Measurements from ENCODE around the gene FYB1.

FYB1 gene

DNA sequence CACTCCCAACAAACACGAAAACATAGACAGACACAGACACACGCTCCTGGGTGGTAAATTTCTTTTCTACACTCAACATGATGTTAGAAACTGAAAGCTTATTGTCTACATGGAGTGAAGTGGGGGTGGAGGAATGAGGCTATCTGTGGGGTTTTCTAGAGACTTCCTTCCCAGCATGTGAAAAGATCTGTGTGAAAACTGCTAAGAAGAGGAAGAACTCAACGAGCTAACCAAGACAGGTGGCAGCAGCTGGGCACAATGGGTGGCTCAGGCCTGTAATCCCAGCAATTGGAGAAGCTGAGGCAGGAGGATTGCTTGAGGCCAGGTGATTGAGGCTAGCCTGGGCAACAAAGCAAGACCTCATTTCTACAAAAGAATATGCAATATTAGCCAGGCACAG, 7.6 kb downstream of the FYB1 start:
- Histone ChIP-seq H3K4me1 (ENCODE audit: insufficient read depth, low read length) (no peaks in the 10 kb centered on the region), H3K36me3 (ENCODE audit: insufficient read depth, low read depth, low read length) (no peaks in the 10 kb centered on the region), H3K9ac (ENCODE audit: low read depth, low read length) (no peak overlapping the region), H3K4me3 (ENCODE audit: low read length) (no peak overlapping the region), H3K27ac (ENCODE audit: low read length) (no peak overlapping the region), H3K27me3 (ENCODE audit: insufficient read depth, low read length) (no peaks in the 10 kb centered on the region), H3K9me3 (ENCODE audit: insufficient read depth, low read depth, low read length) (no peaks in the 10 kb centered on the region)

DNA sequence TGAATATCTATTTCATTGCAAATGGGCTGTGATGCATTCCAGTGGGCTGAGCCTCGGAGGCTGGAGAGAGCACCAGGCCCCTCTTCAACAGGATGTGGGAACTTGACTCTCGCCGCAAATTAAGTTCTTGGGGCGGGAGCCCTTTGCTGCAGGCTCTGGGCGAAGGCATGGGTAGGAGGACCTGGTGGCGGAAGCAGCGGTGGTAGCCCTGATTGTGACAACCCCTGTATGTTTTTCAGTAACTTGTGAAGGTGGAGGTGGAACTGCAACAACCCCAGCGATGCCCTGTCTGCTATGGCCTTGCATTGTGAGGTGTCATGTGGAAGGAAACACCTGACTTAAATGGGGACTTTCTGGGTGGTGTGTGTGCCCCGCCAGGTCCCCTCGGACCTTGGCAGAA, 9.4 kb downstream of the FYB1 start:
- Histone ChIP-seq H3K36me3 (ENCODE audit: insufficient read depth, low read depth, low read length) (no peaks in the 10 kb centered on the region), H3K4me3 (ENCODE audit: low read length) (no peak overlapping the region), H3K9ac (ENCODE audit: low read depth, low read length) (no peak overlapping the region), H3K27me3 (ENCODE audit: insufficient read depth, low read length) (no peaks in the 10 kb centered on the region), H3K9me3 (ENCODE audit: insufficient read depth, low read depth, low read length) (no peaks in the 10 kb centered on the region), H3K27ac (ENCODE audit: low read length) (no peak overlapping the region), H3K4me1 (ENCODE audit: insufficient read depth, low read length) (no peaks in the 10 kb centered on the region)

DNA sequence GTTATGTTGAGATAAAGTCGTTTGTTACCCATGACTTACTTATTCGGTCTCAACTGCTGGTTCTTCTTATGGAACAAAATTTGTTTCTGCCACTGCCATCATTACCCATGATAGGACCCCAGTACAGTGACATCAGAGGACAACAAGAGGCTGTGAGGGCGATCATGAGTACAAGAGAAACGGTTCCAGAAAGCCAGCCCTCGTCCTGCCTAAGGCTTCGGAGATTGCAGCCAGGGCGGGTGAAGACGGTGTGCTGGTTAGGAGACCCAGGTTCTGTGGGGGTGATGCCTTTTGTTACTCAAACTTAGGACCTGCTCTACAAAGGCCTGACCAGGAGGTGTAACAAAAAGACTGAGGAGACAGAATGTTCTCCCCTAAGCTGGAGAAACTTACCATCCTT, 10.9 kb downstream of the FYB1 start:
- Histone ChIP-seq H3K4me1 (ENCODE audit: insufficient read depth, low read length) (no peaks in the 10 kb centered on the region), H3K4me3 (ENCODE audit: low read length) (no peak overlapping the region), H3K9me3 (ENCODE audit: insufficient read depth, low read depth, low read length) (no peaks in the 10 kb centered on the region), H3K27me3 (ENCODE audit: insufficient read depth, low read length) (no peaks in the 10 kb centered on the region), H3K9ac (ENCODE audit: low read depth, low read length) (no peak overlapping the region), H3K36me3 (ENCODE audit: insufficient read depth, low read depth, low read length) (no peaks in the 10 kb centered on the region), H3K27ac (ENCODE audit: low read length) (no peak overlapping the region)

GRCh38 chr5:39207345-39208045, 11.9 kb downstream of the FYB1 start:
- H3K9ac ChIP-seq (ENCODE audit: low read depth, low read length), result no peak overlapping the region
- H3K9me3 ChIP-seq (ENCODE audit: insufficient read depth, low read depth, low read length), result no peaks in the 10 kb centered on the region
- H3K36me3 ChIP-seq (ENCODE audit: insufficient read depth, low read depth, low read length), result no peaks in the 10 kb centered on the region
- H3K4me3 ChIP-seq (ENCODE audit: low read length), result no peak overlapping the region
- H3K4me1 ChIP-seq (ENCODE audit: insufficient read depth, low read length), result no peaks in the 10 kb centered on the region
- no peak overlapping the region for H3K27ac ChIP-seq (ENCODE audit: low read length)
- H3K27me3 ChIP-seq (ENCODE audit: insufficient read depth, low read length), result no peaks in the 10 kb centered on the region

DNA sequence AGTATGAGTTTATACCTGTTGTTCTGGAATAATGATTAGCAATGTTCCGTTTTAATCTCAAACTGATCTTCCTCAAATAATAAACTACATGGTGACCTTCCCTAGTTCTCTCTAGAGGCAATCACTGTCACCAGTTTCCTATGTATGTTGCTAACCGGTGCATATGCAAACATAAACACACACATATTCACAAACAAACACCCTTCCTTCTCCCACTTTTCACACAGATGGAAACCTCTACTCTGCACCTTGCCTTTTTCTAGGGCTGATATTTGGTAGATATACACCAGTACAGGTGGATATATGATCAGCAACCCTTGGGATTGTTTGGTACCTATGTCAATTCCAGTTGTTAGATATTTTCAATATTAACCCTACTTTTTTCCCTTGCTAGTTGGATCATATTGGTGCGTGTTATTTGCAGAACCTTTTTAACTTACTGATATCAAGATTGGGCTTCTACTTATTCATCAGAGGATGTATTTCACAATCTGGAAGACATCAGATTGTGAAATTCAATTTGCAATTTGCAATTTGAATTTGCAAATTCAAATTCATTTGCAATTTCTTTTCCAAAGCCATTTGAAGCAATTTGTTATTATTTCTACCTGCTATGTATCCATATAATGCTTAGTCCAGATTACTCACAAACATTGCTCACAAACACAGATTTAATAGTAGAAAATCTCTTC, 12.6 kb downstream of the FYB1 start:
- Histone ChIP-seq H3K9me3 (ENCODE audit: insufficient read depth, low read depth, low read length) (no peaks in the 10 kb centered on the region), H3K27ac (ENCODE audit: low read length) (no peak overlapping the region), H3K27me3 (ENCODE audit: insufficient read depth, low read length) (no peaks in the 10 kb centered on the region), H3K4me3 (ENCODE audit: low read length) (no peak overlapping the region), H3K4me1 (ENCODE audit: insufficient read depth, low read length) (no peaks in the 10 kb centered on the region), H3K9ac (ENCODE audit: low read depth, low read length) (no peak overlapping the region), H3K36me3 (ENCODE audit: insufficient read depth, low read depth, low read length) (no peaks in the 10 kb centered on the region)

- no peak overlapping the region for H3K27ac ChIP-seq (ENCODE audit: low read length)
- no peaks in the 10 kb centered on the region for H3K36me3 ChIP-seq (ENCODE audit: insufficient read depth, low read depth, low read length)
- H3K9ac ChIP-seq (ENCODE audit: low read depth, low read length), result no peak overlapping the region
- H3K27me3 ChIP-seq (ENCODE audit: insufficient read depth, low read length), result no peaks in the 10 kb centered on the region
- no peak overlapping the region for H3K4me3 ChIP-seq (ENCODE audit: low read length)
- no peaks in the 10 kb centered on the region for H3K9me3 ChIP-seq (ENCODE audit: insufficient read depth, low read depth, low read length)
- 0 out of 2 replicates have a peak, but pooled peaks cover 2% of the 10 kb centered on the region for H3K4me1 ChIP-seq (ENCODE audit: insufficient read depth, low read length)
Measured at GRCh38 chr5:39205550-39205949, 13.8 kb downstream of the FYB1 start.

DNA sequence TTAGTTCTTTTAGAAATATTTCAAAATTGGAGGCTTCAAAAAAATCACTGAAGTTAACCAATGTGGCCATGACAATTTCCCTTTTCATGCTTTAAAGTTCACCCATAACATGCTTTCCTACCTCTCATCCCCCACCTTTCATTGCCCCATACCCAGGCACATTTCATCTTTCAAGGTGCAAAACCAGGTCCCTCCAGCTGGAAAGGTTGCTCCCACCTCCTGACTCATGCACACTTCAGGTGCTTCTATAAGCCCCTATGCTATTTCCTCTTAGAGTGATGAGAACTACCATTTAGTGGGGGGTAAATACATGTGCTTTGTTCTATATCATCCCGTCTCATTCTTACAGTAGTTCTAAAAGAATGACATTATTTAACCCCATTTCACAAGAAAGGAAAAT, 15.4 kb downstream of the FYB1 start:
- Histone ChIP-seq H3K27ac (ENCODE audit: low read length) (no peak overlapping the region), H3K9me3 (ENCODE audit: insufficient read depth, low read depth, low read length) (no peaks in the 10 kb centered on the region), H3K4me3 (ENCODE audit: low read length) (no peak overlapping the region), H3K36me3 (ENCODE audit: insufficient read depth, low read depth, low read length) (no peaks in the 10 kb centered on the region), H3K4me1 (ENCODE audit: insufficient read depth, low read length) (0 out of 2 replicates have a peak, but pooled peaks cover 2% of the 10 kb centered on the region), H3K27me3 (ENCODE audit: insufficient read depth, low read length) (no peaks in the 10 kb centered on the region), H3K9ac (ENCODE audit: low read depth, low read length) (no peak overlapping the region)

GRCh38 chr5:39203275-39203922, 16.0 kb downstream of the FYB1 start:
- Histone ChIP-seq H3K36me3 (ENCODE audit: insufficient read depth, low read depth, low read length) (no peaks in the 10 kb centered on the region), H3K27me3 (ENCODE audit: insufficient read depth, low read length) (no peaks in the 10 kb centered on the region), H3K4me3 (ENCODE audit: low read length) (no peak overlapping the region), H3K9me3 (ENCODE audit: insufficient read depth, low read depth, low read length) (no peaks in the 10 kb centered on the region), H3K9ac (ENCODE audit: low read depth, low read length) (no peak overlapping the region), H3K27ac (ENCODE audit: low read length) (no peak overlapping the region), H3K4me1 (ENCODE audit: insufficient read depth, low read length) (0 out of 2 replicates have a peak, but pooled peaks cover 2% of the 10 kb centered on the region)

- Histone ChIP-seq H3K9me3 (ENCODE audit: insufficient read depth, low read depth, low read length) (no peaks in the 10 kb centered on the region), H3K9ac (ENCODE audit: low read depth, low read length) (no peak overlapping the region), H3K27ac (ENCODE audit: low read length) (no peak overlapping the region), H3K4me3 (ENCODE audit: low read length) (no peak overlapping the region), H3K4me1 (ENCODE audit: insufficient read depth, low read length) (0 out of 2 replicates have a peak, but pooled peaks cover 2% of the 10 kb centered on the region), H3K27me3 (ENCODE audit: insufficient read depth, low read length) (no peaks in the 10 kb centered on the region), H3K36me3 (ENCODE audit: insufficient read depth, low read depth, low read length) (no peaks in the 10 kb centered on the region)
Measured at GRCh38 chr5:39202597-39203274, 16.6 kb downstream of the FYB1 start.

DNA sequence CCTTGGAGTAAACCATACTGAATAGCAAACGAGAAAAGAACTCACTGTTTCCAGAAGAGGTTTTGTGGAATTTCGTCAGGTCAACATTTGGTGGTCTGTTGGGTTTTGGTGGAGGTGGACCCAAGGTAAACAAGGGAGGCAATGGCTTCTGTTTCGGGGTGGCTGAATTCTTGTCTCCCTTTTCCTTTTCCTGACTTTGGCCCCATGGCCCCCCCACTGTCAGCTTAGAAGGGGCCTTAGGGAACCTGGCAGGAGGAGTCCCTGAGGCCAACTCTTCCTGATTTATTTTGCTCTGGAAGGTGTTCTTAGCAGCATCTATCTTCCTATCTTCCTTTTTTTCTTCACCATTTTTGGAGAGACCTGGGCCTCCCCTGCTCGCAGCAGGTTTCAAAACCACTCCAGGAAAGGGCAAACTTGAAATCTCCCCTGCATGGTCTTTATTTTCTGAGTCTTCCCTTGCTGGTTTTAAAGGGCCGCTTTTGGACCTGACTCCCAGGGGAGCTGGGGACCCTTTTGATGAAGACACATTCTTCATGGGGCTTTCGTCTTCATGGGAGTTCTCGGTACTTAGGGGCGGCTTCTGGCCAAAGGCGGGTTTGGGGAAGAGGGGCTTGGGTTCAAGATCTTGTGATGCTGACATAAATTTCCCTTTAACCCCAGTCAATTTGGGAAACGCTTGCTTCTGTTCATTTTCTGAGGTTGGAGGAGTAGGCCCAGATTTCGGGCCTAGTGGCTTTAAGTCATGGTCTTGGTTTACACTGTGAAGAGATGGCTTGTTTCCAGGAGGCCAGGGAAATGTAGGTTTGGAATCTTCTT, 17.4 kb downstream of the FYB1 start:
- H3K4me1 ChIP-seq (ENCODE audit: insufficient read depth, low read length), result 0 out of 2 replicates have a peak, but pooled peaks cover 2% of the 10 kb centered on the region
- H3K27me3 ChIP-seq (ENCODE audit: insufficient read depth, low read length), result no peaks in the 10 kb centered on the region
- H3K36me3 ChIP-seq (ENCODE audit: insufficient read depth, low read depth, low read length), result no peaks in the 10 kb centered on the region
- H3K9ac ChIP-seq (ENCODE audit: low read depth, low read length), result no peak overlapping the region
- H3K4me3 ChIP-seq (ENCODE audit: low read length), result no peak overlapping the region
- no peak overlapping the region for H3K27ac ChIP-seq (ENCODE audit: low read length)
- no peaks in the 10 kb centered on the region for H3K9me3 ChIP-seq (ENCODE audit: insufficient read depth, low read depth, low read length)

DNA sequence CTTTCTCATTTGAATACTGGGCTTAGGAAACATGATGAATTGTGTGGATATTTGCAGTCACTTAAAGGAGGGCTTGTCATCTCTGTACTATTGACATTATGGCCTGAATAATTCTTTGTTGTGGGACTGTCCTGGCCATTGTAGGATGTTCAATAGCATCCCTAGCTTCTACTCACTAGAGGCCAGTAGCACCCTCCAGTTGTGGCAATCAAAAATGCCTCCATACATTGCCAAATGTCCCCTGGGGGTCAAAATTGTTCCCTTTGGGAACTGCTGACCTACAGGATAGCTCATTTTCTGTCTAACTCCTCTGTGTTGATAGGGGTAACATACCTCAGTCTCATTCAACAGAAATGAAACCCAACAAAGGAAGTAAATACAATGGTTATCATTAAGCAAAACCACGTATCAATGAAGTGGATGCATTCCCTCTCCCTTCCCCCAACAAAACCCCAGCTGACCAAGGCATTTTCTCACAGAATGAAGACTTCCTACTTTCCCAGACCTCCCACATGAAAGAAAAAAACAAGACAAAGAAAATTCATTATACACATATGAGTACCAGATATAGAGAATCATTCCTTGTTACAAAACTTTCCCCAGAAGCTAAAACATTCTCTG, 18.1 kb downstream of the FYB1 start:
- no peaks in the 10 kb centered on the region for H3K27me3 ChIP-seq (ENCODE audit: insufficient read depth, low read length)
- no peak overlapping the region for H3K4me3 ChIP-seq (ENCODE audit: low read length)
- 0 out of 2 replicates have a peak, but pooled peaks cover 2% of the 10 kb centered on the region for H3K4me1 ChIP-seq (ENCODE audit: insufficient read depth, low read length)
- no peak overlapping the region for H3K27ac ChIP-seq (ENCODE audit: low read length)
- H3K9ac ChIP-seq (ENCODE audit: low read depth, low read length), result no peak overlapping the region
- no peaks in the 10 kb centered on the region for H3K36me3 ChIP-seq (ENCODE audit: insufficient read depth, low read depth, low read length)
- H3K9me3 ChIP-seq (ENCODE audit: insufficient read depth, low read depth, low read length), result no peaks in the 10 kb centered on the region
